ENCODE results near the gene GNB2.

Gene GNB2

DNA sequence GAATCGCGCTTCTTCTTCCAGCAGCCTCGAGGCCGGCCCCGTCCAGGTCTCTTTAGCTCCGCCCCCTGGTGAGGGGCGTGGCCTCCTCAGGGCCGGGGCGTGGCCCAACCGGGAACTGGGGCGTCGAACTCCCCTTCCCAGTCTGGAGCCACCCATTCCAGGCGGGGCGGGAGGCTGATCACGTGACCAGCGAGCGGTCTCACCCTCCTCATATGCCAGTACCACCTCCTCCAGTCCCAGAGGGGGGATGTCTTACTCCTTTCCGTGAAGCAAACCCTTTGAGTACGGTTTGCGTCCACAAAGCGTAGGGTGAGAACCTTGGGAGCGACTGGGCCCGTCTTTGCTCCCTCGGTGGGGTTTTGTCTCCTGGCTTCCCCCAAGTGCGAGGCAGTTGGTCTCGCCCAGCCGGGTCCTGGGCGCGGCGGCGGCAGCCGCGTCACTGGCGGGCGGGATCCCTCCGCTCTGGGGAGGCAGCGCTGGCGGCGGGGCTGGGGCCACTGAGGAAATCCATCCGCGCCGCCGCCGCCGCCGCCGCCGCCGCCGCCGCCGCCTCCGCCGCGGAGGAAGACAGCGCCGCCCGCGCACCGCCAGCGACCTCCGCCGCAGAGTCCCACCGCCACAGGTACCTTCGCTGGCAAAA, at the start of gene GNB2:
GNB2 (plus strand) TSS at position 439 of the 640 bp plus-strand sequence. CDS start 2,526 bp downstream, outside the sequence.
- H3K4me1 Mint-ChIP-seq: peaks cover 27% of the 10 kb centered on the region
- CTCF ChIA-PET: interaction anchor here (0.6 kb wide), 1 partner anchor 113 kb away, joined by 3 read pairs; no protein-coding TSS in a partner anchor
- H3K4me3 Mint-ChIP-seq: peak within 1 kb of the TSS; percentile 97
- H3K9me3 Mint-ChIP-seq: no peaks in the 10 kb centered on the region
- peaks cover 27% of the 10 kb centered on the region for H3K27me3 Mint-ChIP-seq
- DNase-seq: peak; percentile 99
- H3K27ac Mint-ChIP-seq: peak within 1 kb of the TSS; percentile 95
- H3K36me3 Mint-ChIP-seq: peaks cover 24% of the 10 kb centered on the region

DNA sequence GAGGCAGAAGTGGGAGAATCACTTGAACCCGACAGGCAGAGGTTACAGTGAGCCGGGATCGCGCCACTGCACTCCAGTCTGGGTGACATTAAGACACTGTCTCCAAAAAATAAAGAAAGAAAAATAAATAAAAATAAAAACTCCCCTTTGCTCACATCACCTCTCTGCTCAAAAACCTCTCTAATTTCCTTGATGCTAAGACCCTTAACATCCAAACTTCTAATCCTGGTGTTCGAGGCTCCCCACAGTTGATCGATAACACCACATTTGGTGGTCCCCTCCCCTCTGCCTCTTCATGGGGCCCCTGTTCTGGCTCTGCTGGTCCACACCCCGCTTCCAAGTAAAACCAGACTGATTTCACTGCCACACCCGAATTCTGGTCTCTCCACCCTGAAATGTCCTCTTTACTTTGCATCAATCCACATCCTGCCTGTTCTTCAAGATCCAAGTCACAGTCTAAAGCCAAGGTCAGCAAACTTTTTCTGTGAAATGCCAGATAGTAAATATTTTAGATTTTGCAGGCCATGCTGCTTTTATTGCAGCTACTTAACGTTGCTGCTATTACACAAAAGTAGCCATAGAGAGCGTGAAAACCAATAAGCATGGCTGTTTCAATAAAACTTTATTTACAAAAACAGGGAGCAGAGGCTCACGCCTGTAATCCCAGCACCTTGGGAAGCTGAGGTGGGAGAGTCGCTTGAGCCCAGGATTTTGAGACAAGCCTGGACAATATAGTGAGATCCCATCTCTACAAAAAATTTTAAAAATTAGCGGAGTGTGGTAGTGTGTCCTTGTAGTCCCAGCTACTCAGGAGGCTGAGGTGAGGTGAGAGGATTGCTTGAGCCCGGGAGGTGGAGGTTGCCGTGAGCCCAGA, 49.4 kb upstream of the GNB2 start:
- Mint-ChIP-seq H3K4me3 (peak overlapping the region; percentile 6), H3K27me3 (peaks cover 2% of the 10 kb centered on the region), H3K36me3 (peaks cover 20% of the 10 kb centered on the region), H3K27ac (peak overlapping the region; percentile 85), H3K9me3 (no peaks in the 10 kb centered on the region), H3K4me1 (peaks cover 72% of the 10 kb centered on the region)
- CTCF ChIA-PET: interaction anchor here (0.7 to 1.8 kb wide), 3 partner anchors 10 to 57 kb away, joined by 3 to 4 read pairs (median 3); no protein-coding TSS in a partner anchor
- peak; percentile 40 for DNase-seq

DNA sequence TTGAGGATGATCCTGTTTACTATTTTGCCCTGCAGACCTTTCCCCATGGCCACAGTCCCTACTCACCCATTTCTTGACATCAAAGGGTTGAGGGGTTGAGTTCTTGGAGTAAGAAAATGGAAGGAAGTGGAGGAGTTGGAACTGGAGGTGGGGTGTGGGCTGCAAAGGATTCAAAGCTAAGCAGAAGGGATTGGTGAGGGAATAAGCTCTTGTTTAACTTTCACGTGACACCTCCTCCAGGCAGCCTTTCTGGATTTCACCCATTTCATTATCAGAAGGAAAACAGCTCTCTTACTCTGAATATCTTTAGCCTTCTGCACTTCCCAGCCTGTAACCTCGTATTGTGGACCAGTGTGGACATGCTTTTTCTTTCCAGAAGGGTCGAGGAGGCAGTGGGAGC, 47.5 kb upstream of the GNB2 start:
- Mint-ChIP-seq H3K4me1 (peaks cover 84% of the 10 kb centered on the region), H3K36me3 (peaks cover 19% of the 10 kb centered on the region), H3K27ac (peak overlapping the region; percentile 85), H3K27me3 (peaks cover 9% of the 10 kb centered on the region), H3K9me3 (no peaks in the 10 kb centered on the region), H3K4me3 (peak overlapping the region; percentile 79)
- CTCF ChIA-PET: interaction anchor here (0.7 to 1.2 kb wide), 3 partner anchors 14 to 79 kb away, joined by 3 to 6 read pairs (median 3); partner anchors contain the start of genes MOSPD3 and POP7
- DNase-seq: no peak

DNA sequence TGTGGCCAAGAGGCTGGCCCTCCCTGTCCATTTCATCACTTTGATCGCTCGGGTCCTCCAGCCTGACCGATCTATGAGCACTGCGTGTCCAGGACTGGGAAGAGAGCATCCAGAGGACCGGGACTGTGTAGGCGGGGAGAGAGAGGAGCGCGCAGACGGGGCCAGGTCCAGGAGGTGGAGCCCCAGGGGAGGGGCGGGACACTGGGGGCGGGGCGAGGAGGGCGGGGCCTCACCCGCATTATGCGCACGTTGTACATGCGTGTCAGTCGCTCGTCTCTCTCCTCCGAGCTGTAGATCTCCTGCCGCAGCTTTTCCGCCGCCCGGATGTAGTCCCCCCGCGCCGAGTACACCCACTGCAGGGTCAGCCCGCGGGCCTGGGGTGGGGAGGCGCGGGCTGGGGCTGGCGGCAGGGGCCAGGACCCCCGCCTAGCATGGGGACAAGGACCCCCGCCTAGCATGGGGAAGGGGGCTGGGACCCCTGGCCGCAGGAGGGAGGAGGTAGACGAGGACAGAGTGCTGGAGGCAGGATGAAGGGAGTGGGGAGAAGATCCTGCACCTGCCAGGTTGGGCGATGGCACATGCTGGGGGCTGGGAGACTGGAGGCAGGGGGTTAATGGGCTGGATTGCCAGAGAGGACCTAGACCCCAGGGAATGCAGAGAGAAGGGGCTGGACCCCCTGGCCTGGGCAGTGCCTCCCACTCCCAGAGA, 46.9 kb upstream of the GNB2 start:
- Mint-ChIP-seq H3K9me3 (no peaks in the 10 kb centered on the region), H3K27me3 (peaks cover 11% of the 10 kb centered on the region), H3K36me3 (peaks cover 16% of the 10 kb centered on the region), H3K4me3 (peak overlapping the region; percentile 79), H3K4me1 (peaks cover 83% of the 10 kb centered on the region), H3K27ac (peak overlapping the region; percentile 83)
- CTCF ChIA-PET: interaction anchor here (0.7 to 1.2 kb wide), 3 partner anchors 14 to 79 kb away, joined by 3 to 6 read pairs (median 3); partner anchors contain the start of genes MOSPD3 and POP7
- peak; percentile 95 for DNase-seq

DNA sequence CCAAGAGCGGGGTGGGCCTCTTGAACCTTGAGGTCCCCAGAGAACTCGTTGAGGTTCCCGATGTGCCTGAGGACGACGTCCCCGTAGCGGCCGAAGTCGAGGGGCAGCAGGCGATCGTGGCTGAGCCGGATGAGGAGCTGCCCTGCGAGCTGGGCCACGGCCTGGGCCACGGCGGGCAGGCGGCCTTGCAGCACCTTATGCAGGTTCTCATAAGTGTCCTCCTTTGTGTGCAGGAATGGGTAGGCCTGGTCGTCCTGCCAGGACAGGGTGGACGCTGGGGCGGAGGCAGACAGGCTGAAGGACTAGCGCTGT, 46.3 kb upstream of the GNB2 start:
- peaks cover 16% of the 10 kb centered on the region for H3K27me3 Mint-ChIP-seq
- peak overlapping the region; percentile 79 for H3K4me3 Mint-ChIP-seq
- CTCF ChIA-PET: interaction anchor here (1.1 to 1.2 kb wide), 2 partner anchors 15 to 78 kb away, joined by 3 to 6 read pairs; partner anchors contain the start of genes MOSPD3 and POP7
- H3K36me3 Mint-ChIP-seq: peaks cover 12% of the 10 kb centered on the region
- H3K9me3 Mint-ChIP-seq: no peaks in the 10 kb centered on the region
- no peak for DNase-seq
- H3K4me1 Mint-ChIP-seq: peaks cover 83% of the 10 kb centered on the region
- H3K27ac Mint-ChIP-seq: peak overlapping the region; percentile 83

DNA sequence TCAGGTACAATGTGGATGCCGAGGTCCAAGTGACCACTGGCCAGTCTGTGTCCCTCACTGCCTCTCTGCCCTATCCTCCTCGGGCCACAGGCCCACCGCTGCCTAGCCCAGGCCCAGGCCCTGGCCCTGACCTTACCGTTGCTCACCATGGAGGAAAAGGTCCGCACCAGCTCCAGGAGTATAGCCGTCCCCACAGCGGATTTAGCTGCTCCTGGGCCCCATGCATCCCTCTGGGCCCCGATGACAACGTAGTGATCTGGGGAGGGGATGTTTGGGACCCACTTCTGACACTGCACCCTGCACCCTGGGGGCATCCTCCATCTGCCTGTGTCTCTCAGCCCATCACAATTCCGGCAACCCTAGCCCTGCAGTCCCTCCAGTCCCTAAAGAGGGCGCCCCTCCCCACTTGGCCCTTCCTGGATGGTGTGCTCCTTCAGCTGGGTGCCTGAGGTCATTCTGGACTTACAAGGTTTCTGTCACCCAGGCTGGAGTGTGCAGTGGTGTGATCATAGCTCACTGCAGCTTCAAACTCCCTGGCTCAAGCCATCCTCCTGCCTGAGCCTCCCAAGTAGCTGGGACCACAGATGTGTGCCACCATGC, 44.3 kb upstream of the GNB2 start:
- DNase-seq: peak; percentile 44
- Mint-ChIP-seq H3K9me3 (no peaks in the 10 kb centered on the region), H3K36me3 (peaks cover 6% of the 10 kb centered on the region), H3K27me3 (peaks cover 37% of the 10 kb centered on the region), H3K4me1 (peaks cover 83% of the 10 kb centered on the region), H3K27ac (no peak overlapping the region), H3K4me3 (peak overlapping the region; percentile 40)
- CTCF ChIA-PET: interaction anchor here (1.2 to 2.9 kb wide), 8 partner anchors 9 to 62 kb away, joined by 3 to 17 read pairs (median 4); no protein-coding TSS in a partner anchor

DNA sequence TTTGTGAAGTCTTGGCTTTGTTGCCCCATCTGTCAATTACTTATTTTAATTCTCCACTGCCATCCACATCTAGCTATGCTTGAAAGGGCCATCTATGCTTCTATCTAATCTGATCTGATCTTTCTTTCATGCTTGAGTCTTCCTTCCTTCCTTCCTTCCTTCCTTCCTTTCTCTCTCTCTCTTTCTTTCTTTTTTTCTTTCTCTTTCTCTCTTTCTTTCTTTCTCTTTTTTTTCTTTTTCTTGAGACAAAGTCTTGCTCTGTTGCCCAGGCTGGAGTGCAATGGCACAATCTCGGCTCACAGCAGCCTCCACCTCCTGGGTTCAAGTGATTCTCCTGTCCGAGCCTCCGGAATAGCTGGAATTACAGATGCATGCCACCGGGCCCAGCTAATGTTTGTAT, 43.5 kb upstream of the GNB2 start:
- Mint-ChIP-seq H3K36me3 (peaks cover 5% of the 10 kb centered on the region), H3K4me3 (no peak overlapping the region), H3K27ac (no peak overlapping the region), H3K27me3 (peaks cover 45% of the 10 kb centered on the region), H3K4me1 (peaks cover 79% of the 10 kb centered on the region), H3K9me3 (no peaks in the 10 kb centered on the region)
- DNase-seq: no peak
- CTCF ChIA-PET: interaction anchor here (1.2 to 2.9 kb wide), 7 partner anchors 9 to 62 kb away, joined by 3 to 17 read pairs (median 4); no protein-coding TSS in a partner anchor

DNA sequence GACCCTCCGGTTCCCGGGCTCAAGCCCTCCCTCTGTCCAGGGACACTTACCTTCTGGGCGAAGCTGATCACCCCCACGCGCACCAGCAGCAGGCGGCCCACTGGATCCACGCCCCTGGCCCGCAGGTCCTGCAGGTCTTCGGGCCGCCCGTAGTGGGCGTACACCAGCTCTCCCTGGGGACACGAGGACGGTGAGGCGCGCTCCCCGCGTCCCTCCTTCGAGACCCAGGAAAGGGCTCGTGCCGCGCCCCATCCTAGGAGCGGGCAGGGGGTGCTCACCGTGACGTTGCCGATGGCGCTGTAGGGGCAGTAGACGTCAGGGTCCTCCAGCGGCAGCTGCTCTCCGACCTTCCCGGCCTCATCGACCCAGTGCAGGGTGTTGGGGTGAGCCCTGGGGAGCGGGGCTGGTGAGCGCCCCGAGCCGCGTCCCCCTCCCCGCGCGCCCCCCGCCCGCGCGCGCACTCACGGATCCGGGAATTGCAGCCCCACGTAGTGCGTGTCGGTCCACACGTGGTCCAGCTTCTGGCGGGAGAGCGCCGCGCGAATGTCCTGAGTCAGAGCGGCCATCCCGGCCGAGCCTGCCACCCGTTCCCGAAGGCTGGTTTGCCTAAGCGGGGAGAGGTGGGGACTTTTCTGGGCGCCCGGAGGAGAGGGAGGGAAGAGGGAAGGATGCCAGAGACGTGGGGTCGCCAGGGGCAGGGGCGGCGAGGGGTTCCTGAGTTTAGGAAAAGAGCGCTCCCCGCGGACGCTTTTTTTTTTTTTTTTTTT, 40.4 kb upstream of the GNB2 start:
- H3K27ac Mint-ChIP-seq: peak overlapping the region; percentile 70
- peak overlapping the region; percentile 79 for H3K4me3 Mint-ChIP-seq
- H3K36me3 Mint-ChIP-seq: peaks cover 2% of the 10 kb centered on the region
- peaks cover 55% of the 10 kb centered on the region for H3K27me3 Mint-ChIP-seq
- peak; percentile 78 for DNase-seq
- H3K9me3 Mint-ChIP-seq: no peaks in the 10 kb centered on the region
- H3K4me1 Mint-ChIP-seq: peaks cover 52% of the 10 kb centered on the region
- CTCF ChIA-PET: interaction anchor here (0.9 to 2.7 kb wide), 11 partner anchors 9 to 73 kb away, joined by 3 to 12 read pairs (median 5); partner anchors contain the start of genes MOSPD3 and POP7

DNA sequence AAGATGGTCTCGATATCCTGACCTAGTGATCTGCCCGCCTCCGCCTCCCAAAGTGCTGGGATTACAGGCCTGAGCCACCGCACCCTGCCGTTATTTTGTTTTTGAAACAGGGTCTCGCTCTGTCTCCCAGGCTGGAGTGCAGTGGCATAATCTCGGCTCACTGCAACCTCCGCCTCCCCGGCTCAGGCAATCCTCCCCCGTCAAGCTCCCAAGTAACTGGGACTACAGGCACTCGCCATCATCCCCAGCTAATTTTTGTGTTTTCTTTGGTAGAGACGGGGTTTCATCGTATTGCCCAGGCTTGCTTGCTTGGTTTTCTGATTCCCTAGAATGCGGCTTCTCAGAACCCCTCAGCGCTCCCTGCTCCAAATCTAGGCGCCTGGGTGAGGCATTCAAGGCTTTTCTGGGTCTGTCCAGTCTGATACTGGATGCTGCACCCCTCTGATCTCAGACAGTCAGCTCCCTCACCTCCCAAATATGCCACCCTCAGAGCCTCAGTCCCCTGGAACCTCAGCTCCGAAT, 33.5 kb upstream of the GNB2 start:
- Mint-ChIP-seq H3K27me3 (peaks cover 23% of the 10 kb centered on the region), H3K4me1 (no peaks in the 10 kb centered on the region), H3K4me3 (no peak overlapping the region), H3K9me3 (no peaks in the 10 kb centered on the region), H3K27ac (no peak overlapping the region), H3K36me3 (no peaks in the 10 kb centered on the region)
- no peak for DNase-seq
- CTCF ChIA-PET: interaction anchor here (0.7 to 2.2 kb wide), 3 partner anchors 30 to 212 kb away, joined by 3 to 7 read pairs (median 3); no protein-coding TSS in a partner anchor

DNA sequence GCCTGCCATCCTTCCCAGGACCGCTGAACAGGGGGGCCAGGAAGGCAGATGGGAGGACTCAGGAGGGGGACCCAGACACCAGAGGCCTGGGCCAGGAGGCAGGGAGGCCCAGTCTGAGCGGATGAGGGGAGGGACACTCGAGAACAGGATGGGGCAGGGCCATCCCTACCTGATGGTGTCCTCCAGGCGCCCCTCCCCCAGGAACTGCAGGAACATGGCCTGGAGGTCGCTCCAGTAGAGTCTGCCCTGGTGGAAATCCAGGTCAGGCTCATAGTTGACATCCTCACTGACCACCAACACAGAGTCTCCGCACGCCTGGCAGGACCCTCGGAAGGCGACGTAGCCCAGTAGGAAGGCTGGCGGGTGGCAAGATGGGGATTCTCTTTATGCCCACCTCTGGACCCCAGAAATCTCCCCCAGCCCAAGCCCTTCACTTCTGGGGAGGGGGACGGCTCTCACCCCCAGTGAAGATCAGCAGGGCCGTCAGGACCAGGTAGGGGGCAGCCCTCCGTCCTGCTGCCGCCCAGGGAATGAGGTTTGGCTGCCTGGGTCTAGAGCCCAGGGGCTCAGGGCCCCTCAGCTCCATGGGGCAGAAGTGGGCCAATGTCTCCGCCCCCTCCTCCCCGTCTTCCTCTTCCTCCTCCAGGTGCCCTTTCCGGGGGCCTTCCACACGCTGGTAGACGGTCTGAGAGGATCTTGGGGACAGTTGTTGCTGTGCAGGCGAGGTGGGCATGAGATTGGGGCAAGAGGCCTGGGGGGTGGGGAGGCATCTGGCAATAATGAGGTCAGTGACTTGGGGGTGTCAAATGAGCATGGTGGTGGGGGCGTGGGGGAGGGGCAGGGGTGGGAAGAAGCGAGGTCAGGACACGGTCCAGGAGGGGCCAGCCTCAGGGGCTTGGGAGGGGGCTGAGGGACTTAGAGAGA, 32.8 kb upstream of the GNB2 start:
- Mint-ChIP-seq H3K27me3 (peaks cover 24% of the 10 kb centered on the region), H3K9me3 (no peaks in the 10 kb centered on the region), H3K27ac (no peak overlapping the region), H3K36me3 (no peaks in the 10 kb centered on the region), H3K4me1 (no peaks in the 10 kb centered on the region), H3K4me3 (no peak overlapping the region)
- no peak for DNase-seq
- CTCF ChIA-PET: no interaction called here

DNA sequence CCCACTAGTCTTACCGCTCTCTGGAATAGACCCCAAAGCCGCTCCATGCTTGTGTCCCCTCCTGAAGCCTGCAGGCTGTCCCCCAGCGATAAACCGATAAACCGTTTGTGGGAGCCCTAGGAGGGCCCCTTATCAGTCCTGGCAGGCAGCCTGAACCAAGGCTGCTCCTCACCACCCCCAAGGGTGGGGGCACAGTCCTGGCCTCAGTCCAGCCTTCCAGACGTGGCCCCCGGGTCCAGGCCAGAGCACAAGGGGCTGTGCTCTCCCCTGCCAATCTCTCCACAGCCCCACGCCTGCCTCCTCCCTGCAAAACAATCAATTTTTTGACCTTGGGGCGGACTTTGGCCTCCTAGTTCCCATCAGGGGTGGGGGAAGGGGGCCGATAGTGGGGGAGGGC, 32.1 kb upstream of the GNB2 start, which contains the start of gene TFR2:
TFR2 (minus strand) TSS at position 90 of the 397 bp plus-strand sequence; CDS start at position 47, 43 bp downstream.
- DNase-seq: no peak
- Mint-ChIP-seq H3K27ac (no peak within 1 kb of the TSS), H3K9me3 (no peaks in the 10 kb centered on the region), H3K36me3 (no peaks in the 10 kb centered on the region), H3K4me3 (no peak within 1 kb of the TSS), H3K27me3 (peaks cover 27% of the 10 kb centered on the region), H3K4me1 (no peaks in the 10 kb centered on the region)
- CTCF ChIA-PET: no interaction called here
